HG02970 (cell line): ENCODE results near the gene TBX4.

ENCODE experiments used
- ATAC-seq: cut with Tn5 transposase; IDR thresholded peaks from one replicate; pipeline ENCODE4 v1.9.1; 2021; ENCODE audit warnings: mild to moderate bottlenecking, moderate library complexity, moderate number of reproducible peaks; ENCODE audit not compliant: unreplicated experiment, low FRiP score

The TBX4 gene

DNA sequence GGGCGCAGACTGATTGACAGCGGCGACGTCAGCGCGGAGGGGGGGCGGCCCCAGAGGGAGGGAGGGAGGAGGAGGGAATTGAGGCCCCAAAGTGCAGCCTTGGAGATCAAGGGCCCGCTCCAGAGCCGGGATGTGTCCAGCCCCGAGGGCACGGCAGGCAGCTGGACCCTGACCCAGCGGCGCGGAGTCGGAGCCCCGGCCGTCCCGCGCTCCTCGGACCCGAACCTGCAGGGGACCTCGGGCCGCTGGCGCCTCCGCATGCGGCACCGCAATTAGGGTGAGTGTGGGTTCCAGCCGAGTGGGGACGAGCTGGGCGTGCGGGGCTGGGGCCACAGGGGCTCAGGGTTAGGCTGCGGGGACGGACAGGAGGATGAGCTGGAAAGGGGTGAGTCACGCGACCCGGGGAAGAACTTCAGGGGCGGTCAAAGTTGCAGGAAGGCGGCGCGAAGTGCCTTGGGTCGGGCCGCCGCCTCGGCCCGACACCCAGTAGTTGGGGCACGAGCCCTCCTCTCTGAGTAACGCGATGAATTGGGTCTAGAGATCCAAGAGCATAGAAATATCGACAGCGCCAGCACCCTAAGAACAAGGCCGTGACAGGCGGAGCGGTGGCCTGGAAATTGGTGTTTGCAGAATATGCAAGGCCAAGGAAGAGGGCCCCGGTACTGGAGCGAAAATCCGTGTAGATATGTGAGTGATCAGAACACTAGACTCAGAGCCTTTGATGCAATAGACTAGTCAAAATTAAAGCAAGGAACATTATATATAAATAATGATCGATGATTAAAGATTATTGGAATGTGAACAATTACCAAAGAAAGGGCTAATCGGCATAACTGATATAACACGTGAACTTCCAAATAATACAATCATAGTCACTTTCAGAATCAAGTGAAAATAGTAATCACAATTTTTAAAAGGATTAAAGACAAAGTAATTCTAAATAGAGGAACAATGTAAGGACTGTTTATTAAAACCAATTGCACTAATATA is at the start of gene TBX4:
TBX4 (plus strand) TSS at position 122 of the 990 bp plus-strand sequence. CDS start 4,069 bp downstream, outside the sequence.
- ATAC-seq: no peak

DNA sequence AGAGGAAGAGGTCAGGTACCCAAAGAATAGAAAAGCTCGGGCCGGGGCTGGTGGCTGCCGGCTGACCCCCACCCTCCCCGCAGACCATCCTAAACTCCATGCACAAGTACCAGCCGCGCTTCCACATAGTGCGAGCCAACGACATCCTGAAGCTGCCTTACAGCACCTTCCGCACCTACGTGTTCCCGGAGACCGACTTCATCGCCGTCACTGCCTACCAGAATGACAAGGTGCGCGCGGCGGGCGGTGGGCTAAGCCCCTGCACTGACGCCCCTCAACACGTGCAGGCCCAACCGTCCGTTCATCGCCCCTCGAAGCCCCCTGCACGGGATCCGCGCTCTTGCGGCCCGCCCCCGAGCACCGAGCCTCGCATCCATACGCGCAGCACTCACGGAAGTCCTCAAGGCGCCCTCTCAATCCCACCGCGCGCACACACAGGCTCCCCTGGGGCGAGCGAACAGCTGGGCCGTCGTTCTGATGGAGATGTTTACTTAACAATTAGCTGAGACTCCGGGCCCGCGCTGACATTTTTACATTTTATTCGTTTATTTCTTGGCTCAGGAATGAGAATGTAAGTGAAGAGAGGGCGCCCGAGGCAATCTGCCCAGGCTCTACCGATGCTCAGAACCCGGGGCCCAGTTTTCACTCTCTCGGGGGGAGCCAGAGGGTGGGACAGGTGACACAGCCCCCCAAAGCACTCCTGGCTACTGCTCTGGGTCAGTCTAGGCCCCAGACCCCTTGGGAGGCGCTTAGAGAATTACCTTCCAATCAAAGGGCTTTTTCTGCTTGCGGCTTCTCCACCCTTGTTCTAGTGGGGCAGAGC is 49.0 kb upstream of the TBX4 start:
- ATAC-seq: no peak

GRCh38 chr17:61403801-61404662 is 48.2 kb upstream of the TBX4 start:
- no peak for ATAC-seq

DNA sequence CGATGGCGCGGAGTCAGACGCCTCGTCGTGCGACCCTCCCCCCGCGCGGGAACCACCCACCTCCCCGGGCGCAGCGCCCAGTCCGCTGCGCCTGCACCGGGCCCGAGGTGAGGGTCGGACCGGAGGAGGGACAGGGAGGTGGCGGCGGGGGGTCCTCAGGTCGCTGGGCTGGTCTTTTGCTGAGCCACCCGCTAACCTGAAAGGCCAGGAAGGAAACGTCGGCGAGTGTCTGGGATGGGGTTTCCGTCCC is 47.6 kb upstream of the TBX4 start:
- no peak for ATAC-seq

DNA sequence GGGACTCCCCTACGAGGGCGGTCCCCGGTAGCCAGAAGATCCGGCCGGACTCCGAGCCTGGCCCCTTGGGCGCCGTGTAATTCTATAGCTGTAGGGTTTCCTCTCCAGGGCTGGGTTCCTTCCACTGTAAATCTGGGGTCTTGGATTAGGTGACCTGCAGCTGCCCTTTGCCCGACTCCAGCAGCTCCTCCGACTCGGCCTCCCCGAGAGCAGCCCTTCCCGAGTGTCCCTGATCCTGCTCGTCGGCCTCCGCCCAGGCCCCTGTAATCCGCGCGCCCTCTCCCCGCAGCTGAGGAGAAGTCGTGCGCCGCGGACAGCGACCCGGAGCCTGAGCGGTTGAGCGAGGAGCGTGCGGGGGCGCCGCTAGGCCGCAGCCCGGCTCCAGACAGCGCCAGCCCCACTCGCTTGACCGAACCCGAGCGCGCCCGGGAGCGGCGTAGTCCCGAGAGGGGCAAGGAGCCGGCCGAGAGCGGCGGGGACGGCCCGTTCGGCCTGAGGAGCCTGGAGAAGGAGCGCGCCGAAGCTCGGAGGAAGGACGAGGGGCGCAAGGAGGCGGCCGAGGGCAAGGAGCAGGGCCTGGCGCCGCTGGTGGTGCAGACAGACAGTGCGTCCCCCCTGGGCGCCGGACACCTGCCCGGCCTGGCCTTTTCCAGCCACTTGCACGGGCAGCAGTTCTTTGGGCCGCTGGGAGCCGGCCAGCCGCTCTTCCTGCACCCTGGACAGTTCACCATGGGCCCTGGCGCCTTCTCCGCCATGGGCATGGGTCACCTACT is 47.1 kb upstream of the TBX4 start:
- ATAC-seq: no peak

DNA sequence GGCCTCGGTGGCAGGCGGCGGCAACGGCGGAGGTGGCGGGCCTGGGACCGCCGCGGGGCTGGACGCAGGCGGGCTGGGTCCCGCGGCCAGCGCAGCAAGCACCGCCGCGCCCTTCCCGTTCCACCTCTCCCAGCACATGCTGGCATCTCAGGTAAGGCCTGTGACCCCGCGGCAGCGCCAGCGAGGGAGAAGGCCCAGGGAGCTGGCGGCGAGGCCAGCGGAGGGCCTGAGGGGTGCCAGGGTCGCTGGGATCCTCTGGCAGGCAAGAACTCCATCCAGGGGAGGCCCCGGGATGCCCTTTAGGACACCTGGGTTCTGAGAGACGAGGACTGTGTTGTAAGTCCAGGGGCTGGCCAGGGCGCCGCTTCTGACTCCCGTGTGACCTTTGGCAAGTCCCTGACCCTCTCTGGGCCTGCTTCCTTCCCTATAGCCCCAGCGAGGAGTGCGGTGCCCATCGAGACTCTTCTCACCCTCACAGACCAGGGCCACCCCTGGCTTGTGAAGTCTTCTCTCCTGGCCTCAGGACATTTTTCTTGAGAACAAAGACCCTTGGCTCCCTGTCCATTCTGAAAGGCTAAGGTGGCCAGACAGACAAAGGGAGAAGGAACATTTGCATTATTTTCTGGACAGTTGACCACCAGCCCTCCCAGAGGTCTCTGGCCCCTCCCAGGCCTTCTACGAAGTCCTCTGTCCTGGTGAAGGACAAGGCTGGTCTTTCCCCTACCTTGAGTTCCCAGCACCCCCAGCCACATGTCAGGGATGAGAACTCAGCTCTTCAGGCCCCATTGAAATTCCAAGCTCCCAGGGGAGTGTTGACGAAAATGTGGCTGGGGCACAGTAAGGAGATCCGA is 46.3 kb upstream of the TBX4 start:
- no peak for ATAC-seq

DNA sequence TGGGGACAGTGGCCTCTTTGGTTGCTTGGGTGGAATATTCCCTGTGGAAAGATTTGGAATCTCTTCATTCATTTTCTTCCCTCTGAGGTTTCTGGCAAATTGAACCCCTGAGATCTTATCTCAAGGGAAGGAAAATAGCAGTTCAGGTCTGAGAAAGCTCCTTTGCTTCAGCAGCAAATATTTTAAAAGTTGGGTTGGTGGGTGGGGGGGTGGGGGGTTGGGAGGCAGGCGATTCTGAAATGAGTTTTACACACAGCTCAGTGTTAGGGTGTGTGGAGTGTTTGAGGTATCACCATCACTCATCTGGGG is 45.7 kb upstream of the TBX4 start:
- ATAC-seq: no peak

DNA sequence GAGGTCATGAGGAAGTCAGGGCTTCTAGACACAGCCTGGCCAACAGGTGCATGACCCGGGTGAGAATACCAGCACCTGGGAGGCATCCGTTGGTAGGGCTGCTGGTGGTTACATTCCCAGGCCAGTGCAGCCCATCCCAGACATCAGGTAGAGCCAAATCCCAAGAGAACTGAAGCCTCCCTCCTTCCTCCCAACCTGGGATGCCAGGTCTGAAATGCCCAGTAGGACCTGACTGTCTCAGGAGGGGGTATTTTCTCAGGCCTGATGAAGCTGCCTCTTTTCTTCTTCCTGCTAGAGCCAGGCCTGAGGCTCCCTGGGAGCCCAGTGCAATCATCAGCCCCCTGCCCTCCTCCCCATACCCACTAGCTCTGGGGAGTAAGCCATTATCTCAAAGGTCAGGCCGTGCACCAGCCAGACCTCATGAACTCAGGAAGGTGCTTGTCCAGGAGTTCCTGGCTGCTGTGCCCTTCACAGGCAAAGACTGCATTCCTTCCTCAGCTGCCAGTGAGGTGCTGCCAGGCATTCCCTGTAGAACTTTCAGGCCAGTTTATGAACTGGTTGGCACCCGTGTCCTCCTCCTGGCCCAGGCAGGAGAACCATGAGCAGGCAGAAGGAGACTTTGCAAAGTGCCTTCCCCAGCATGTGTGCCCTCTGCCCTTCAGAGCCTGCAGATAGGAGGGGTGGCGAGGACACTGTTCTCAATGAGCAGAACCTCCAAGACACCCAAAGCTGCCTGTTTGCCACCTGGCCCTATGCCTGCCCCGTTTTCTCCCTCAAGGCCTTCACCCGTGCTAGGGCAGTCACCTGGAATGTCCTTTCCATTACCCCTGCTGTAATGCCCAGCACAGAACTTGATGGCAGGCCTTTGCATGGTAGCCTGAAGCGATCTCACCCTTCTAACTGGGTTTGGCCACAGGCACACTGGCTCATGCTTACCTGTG is 45.0 kb upstream of the TBX4 start:
- ATAC-seq: no peak

GRCh38 chr17:61408151-61409041 is 43.8 kb upstream of the TBX4 start:
- ATAC-seq: no peak

DNA sequence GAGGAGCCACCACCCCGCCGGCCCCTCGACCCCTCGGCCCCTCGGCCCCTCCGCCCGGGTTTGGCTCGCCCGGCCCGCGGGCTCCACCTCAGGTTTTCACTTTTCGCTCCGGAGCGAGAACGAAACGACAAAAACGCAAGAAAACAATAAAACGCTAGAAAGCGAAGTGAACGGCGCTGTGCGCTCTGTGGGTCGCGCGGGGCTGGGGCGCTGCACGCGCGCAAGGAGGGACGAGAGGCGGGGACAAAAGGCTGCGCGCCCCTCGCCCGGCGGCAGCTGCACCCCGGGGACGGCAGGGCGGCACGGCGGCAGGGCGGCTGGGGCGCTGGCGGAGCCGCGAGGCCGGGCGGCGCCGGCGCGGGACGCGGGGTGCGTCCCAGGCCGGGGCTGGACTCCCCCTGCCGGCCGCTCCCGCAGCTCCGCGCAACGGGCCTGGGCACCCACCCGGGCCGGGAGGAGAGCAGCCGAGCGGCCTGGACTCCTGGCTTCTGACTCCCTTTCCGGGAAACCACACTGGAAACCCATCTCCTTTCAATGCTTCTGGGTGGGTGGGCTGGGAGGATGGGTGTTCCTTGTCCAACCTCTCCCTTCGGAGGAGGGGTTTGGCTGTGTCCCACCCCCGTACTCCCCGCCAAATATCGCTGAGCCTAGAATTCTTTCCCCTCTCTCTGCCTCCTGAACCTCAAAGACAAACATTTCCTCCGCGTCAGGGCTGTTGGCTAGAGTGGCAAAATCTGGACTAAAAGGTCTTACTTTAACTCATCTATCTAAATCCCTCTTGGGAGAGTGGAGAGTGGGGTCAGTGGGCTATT is 42.7 kb upstream of the TBX4 start:
- ATAC-seq: peak; percentile 40

- no peak for ATAC-seq
Observed at GRCh38 chr17:61410141-61411010, 41.8 kb upstream of the TBX4 start.

- no peak for ATAC-seq
Observed at GRCh38 chr17:61411011-61411260, 41.3 kb upstream of the TBX4 start.

- no peak for ATAC-seq
Observed at GRCh38 chr17:61411261-61412142, 40.7 kb upstream of the TBX4 start.

GRCh38 chr17:61412143-61412859 is 39.9 kb upstream of the TBX4 start:
- ATAC-seq: peak; percentile 40
